ENCODE data around the gene CCDC27.

DNA sequence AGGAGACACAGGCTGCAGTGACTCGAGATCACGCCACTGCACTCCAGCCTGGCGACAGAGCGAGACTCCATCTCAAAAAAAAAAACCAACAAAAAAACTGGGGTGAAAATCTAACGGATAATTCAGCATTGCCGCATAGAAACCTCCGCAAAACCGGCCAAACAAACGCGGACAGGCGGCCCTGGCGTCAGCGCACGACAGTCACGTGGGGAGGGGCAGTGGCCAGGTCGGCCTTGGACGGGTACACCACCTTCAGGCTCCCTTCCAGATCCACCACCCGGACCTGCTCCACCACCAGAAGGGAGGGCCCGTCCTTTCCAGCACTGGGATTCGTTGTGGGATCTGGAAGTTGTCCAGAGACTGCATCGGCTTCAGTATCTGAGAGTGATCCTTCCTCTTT, 28.7 kb downstream of the CCDC27 start:
- TF ChIP-seq, protein P1, sequence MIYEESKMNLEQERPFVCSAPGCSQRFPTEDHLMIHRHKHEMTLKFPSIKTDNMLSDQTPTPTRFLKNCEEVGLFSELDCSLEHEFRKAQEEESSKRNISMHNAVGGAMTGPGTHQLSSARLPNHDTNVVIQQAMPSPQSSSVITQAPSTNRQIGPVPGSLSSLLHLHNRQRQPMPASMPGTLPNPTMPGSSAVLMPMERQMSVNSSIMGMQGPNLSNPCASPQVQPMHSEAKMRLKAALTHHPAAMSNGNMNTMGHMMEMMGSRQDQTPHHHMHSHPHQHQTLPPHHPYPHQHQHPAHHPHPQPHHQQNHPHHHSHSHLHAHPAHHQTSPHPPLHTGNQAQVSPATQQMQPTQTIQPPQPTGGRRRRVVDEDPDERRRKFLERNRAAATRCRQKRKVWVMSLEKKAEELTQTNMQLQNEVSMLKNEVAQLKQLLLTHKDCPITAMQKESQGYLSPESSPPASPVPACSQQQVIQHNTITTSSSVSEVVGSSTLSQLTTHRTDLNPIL (CRISPR knock-in tag; IDR thresholded peaks at IDR 0.05; ENCODE audit: low read depth), result no peak
- no peak for TF ChIP-seq CSRNP3 (CRISPR knock-in tag; IDR thresholded peaks at IDR 0.05)
- no peak for TF ChIP-seq ZFP3 (CRISPR knock-in tag; IDR thresholded peaks at IDR 0.05)

Data from SK-N-SH treated with all-trans-retinoic acid at 6 μM for 48 hours (cell line).